HFFc6 (cell line): Measurements from ENCODE around the gene ADGRG3. TPM values are rescaled to one million over a fixed set of nuclear protein-coding genes. Genes with fewer than 3 reads are reported as not detected.

Experiments
- DNase-seq: peaks from one replicate; pipeline ENCODE4 v3.0.0-alpha.2; 2018
- H3K27ac Mint-ChIP-seq: 2 replicates; pipeline ENCODE4 v1.8.0; 2020; ENCODE audit warnings: mild to moderate bottlenecking, mixed read lengths
- H3K27me3 Mint-ChIP-seq: 2 replicates; pipeline ENCODE4 v1.8.0; 2021; ENCODE audit warnings: mild to moderate bottlenecking, moderate library complexity, mixed read lengths; ENCODE audit not compliant: insufficient read depth
- H3K36me3 Mint-ChIP-seq: 2 replicates; pipeline ENCODE4 v1.8.0; 2021; ENCODE audit warnings: low read depth, mixed read lengths
- H3K4me1 Mint-ChIP-seq: 2 replicates; pipeline ENCODE4 v1.8.0; 2020; ENCODE audit warnings: low read depth, mixed read lengths
- H3K4me3 Mint-ChIP-seq: 2 replicates; pipeline ENCODE4 v1.8.0; 2020; ENCODE audit warnings: mild to moderate bottlenecking, moderate library complexity, mixed read lengths
- H3K9me3 Mint-ChIP-seq: 2 replicates; pipeline ENCODE4 v1.8.0; 2020; ENCODE audit warnings: mild to moderate bottlenecking, mixed read lengths
- total RNA-seq, 6 experiments: library from RNA; stranded (reverse); fragmentation: NEBNext Ultra II Directional; extraction: Animal tissue kit (Norgen Biotek cat#: 25700); gene quantifications; 2 replicates in 1 of 6; 3 replicates in 5 of 6; pipeline ENCODE4 v1.2.3, GENCODE V29; 2021
- TF ChIP-seq, protein P1 (sequence below): fragments of 200-600 bp; sonication (generic); IDR thresholded peaks from 2 replicates; pipeline ENCODE4 v1.5.0; 2021; ENCODE audit warnings: antibody characterized with exemption, mild to moderate bottlenecking

Gene ADGRG3
- total RNA-seq, 6 experiments from 2014 or later = not detected

- Mint-ChIP-seq H3K9me3 (no peaks in the 10 kb centered on the region), H3K27ac (no peak overlapping the region; the same call in 1 of the 2 replicates), H3K4me3 (no peak overlapping the region), H3K4me1 (peaks cover 33% of the 10 kb centered on the region), H3K36me3 (no peaks in the 10 kb centered on the region), H3K27me3 (peaks cover 12% of the 10 kb centered on the region)
- TF ChIP-seq, protein P1, sequence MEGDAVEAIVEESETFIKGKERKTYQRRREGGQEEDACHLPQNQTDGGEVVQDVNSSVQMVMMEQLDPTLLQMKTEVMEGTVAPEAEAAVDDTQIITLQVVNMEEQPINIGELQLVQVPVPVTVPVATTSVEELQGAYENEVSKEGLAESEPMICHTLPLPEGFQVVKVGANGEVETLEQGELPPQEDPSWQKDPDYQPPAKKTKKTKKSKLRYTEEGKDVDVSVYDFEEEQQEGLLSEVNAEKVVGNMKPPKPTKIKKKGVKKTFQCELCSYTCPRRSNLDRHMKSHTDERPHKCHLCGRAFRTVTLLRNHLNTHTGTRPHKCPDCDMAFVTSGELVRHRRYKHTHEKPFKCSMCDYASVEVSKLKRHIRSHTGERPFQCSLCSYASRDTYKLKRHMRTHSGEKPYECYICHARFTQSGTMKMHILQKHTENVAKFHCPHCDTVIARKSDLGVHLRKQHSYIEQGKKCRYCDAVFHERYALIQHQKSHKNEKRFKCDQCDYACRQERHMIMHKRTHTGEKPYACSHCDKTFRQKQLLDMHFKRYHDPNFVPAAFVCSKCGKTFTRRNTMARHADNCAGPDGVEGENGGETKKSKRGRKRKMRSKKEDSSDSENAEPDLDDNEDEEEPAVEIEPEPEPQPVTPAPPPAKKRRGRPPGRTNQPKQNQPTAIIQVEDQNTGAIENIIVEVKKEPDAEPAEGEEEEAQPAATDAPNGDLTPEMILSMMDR = no peak
- DNase-seq = no peak
Observed at GRCh38 chr16:57629516-57630406, 38.3 kb upstream of the ADGRG3 start.

DNA sequence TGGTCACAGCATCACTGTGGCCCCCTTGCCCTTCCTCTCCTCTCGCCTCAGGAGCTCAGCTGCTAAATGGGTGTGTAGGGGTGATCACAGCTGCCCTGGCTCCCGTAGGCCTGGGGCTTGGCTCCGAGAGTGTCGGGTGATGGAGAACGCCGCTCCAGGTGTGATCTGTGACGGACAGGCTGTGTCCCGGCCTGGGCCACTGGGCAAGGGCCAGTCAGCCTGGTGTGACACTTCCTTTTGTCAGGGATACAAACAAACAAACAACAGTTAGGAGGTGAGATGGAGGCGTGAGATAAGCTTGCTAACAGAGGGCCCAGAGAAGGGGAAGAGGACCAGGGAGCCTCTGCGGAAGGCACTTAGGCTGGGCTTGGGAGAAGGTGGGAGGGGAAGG lies 37.7 kb upstream of the ADGRG3 start:
- Mint-ChIP-seq H3K4me3 (no peak overlapping the region), H3K27ac (no peak overlapping the region), H3K27me3 (peaks cover 11% of the 10 kb centered on the region), H3K36me3 (no peaks in the 10 kb centered on the region), H3K4me1 (peaks cover 33% of the 10 kb centered on the region), H3K9me3 (no peaks in the 10 kb centered on the region)
- no peak for DNase-seq
- TF ChIP-seq, protein P1 = no peak

GRCh38 chr16:57630931-57631845 lies 36.9 kb upstream of the ADGRG3 start:
- H3K27me3 Mint-ChIP-seq = peaks cover 9% of the 10 kb centered on the region
- no peak for DNase-seq
- no peak overlapping the region for H3K27ac Mint-ChIP-seq
- TF ChIP-seq, protein P1 = no peak
- no peak overlapping the region for H3K4me3 Mint-ChIP-seq
- H3K9me3 Mint-ChIP-seq = no peaks in the 10 kb centered on the region
- H3K4me1 Mint-ChIP-seq = peaks cover 33% of the 10 kb centered on the region
- no peaks in the 10 kb centered on the region for H3K36me3 Mint-ChIP-seq

DNA sequence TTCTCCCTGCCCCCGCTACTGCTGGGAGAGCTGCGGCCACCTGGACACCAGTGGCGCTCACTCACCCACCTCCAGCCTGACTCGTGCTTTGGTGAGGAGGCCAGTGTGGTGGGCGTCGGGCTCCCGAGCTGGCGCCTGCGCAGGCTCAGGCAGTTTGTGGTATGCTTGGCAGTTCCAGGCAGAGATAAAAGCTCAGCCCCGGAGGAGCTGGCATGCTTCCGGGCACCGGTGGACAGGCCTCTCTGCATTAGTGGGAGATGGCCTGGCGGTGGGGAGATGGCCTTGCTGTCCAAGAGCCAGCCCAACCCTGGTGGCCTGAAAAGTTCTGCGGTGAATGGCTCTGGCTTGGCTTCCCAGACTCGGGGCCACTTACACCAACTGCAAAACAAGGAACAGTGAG lies 35.5 kb upstream of the ADGRG3 start:
- TF ChIP-seq, protein P1 = no peak
- no peak for DNase-seq
- no peak overlapping the region for H3K4me3 Mint-ChIP-seq
- H3K4me1 Mint-ChIP-seq = peaks cover 24% of the 10 kb centered on the region
- no peaks in the 10 kb centered on the region for H3K36me3 Mint-ChIP-seq
- no peaks in the 10 kb centered on the region for H3K9me3 Mint-ChIP-seq
- H3K27ac Mint-ChIP-seq = no peak overlapping the region
- H3K27me3 Mint-ChIP-seq = peaks cover 14% of the 10 kb centered on the region

DNA sequence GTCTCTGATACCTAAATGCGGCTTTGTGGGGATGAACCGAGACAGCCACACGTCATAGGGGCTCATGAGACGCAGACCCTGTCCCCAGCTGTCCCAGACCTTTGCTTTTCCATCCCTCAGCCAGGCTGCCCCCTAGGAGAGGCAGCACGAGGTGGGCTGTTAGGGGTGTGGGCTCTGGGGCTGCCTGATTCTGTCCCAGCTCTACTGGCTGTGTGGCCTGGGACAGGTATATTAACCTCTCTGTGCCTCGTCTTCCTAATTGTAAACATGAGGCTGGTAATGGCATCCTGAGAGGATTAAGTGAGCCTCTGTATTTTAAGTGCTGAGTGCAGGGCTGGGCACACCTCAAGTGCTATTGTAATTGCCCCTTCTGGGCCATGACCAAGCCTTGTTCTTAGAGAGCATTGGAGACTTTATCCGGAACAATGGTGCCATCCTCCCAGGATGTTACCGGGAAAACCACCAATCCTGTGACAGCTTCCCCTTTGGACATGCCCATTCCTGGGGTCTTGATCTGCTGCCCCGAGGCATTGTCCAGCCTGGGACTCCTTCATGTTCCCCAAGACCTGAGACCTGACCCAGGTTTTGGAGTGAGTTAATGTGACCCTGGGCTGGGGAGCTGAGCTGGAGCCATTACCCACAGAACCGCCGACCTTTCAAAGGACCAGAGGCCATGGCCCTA lies 34.6 kb upstream of the ADGRG3 start:
- Mint-ChIP-seq H3K36me3 (no peaks in the 10 kb centered on the region), H3K27ac (no peak overlapping the region), H3K4me3 (no peak overlapping the region), H3K27me3 (peaks cover 22% of the 10 kb centered on the region), H3K9me3 (no peaks in the 10 kb centered on the region), H3K4me1 (peaks cover 15% of the 10 kb centered on the region)
- TF ChIP-seq, protein P1 = no peak
- no peak for DNase-seq
